GM12878 (cell line): ENCODE measurements around the gene SEMA4C. TPM values are rescaled to one million over a fixed set of nuclear protein-coding genes. Genes with fewer than 3 reads are reported as not detected.

Experiments used
- BACH1 ChIP-seq: fragments of 450-650 bp; IDR thresholded peaks from 2 replicates; pipeline ENCODE4 v1.6.1; 2017; ENCODE audit warnings: mild to moderate bottlenecking, borderline replicate concordance
- IRF3 ChIP-seq: fragments of 450-650 bp; IDR thresholded peaks from 2 replicates; pipeline ENCODE4 v1.6.1; 2014; ENCODE audit warnings: mild to moderate bottlenecking
- LARP7 ChIP-seq: fragments of 450-650 bp; IDR thresholded peaks from 2 replicates; pipeline ENCODE4 v1.6.1; 2017; ENCODE audit warnings: mild to moderate bottlenecking
- MEF2A ChIP-seq: IDR thresholded peaks from 2 replicates; pipeline ENCODE4 v1.6.1; 2011; ENCODE audit warnings: low read depth, mild to moderate bottlenecking, low read length, moderate library complexity; ENCODE audit not compliant: insufficient read depth
- PAX5 ChIP-seq: IDR thresholded peaks from 2 replicates; pipeline ENCODE4 v1.6.1; 2011; ENCODE audit warnings: low read depth, low read length, borderline replicate concordance
- PAX8 ChIP-seq: fragments of 450-650 bp; IDR thresholded peaks from 2 replicates; pipeline ENCODE4 v1.6.1; 2017; ENCODE audit warnings: mild to moderate bottlenecking, moderate library complexity
- RUNX3 ChIP-seq: IDR thresholded peaks from 2 replicates; pipeline ENCODE4 v1.6.1; 2012; ENCODE audit warnings: low read length, inconsistent platforms
- SIN3A ChIP-seq: IDR thresholded peaks from 2 replicates; pipeline ENCODE4 v1.6.1; 2012; ENCODE audit warnings: low read depth, low read length, improper control_type of control experiment
- TCF12 ChIP-seq: IDR thresholded peaks from 2 replicates; pipeline ENCODE4 v1.6.1; 2011; ENCODE audit warnings: low read depth, mild to moderate bottlenecking, low read length
- ZBTB33 ChIP-seq: fragments of 450-650 bp; IDR thresholded peaks from 2 replicates; pipeline ENCODE4 v1.6.1; 2017; ENCODE audit warnings: mild to moderate bottlenecking
- polyA plus RNA-seq, 11 experiments: library from polyadenylated mRNA; depleted of rRNA in 4 of 11; unstranded in 6 of 11; stranded (reverse) in 5 of 11; fragments of >200 nt; fragmentation: Nextera tagmentation in 4 of 11; fragmentation: Illumina TruSeq in 1 of 11; extraction: Ambion mirVana in 4 of 11; extraction: Trizol in 1 of 11; gene quantifications; 1 replicate in 1 of 11; 2 replicates in 10 of 11; pipeline versions ENCODE4 v1.2.1 to v1.2.3, GENCODE V29; 2011 to 2016; ENCODE audit warnings: inconsistent platforms in 2 of 11, missing spikeins in 2 of 11, low read depth in 1 of 11
- total RNA-seq, 4 experiments: library from RNA; depleted of rRNA in 3 of 4; stranded (reverse); fragments of >200 nt in 3 of 4; fragmentation: Illumina TruSeq in 1 of 4; extraction: Trizol in 1 of 4; gene quantifications; 2 replicates each; pipeline versions ENCODE4 v1.2.1 to v1.2.3, GENCODE V29; 2013 to 2021
- TF ChIP-seq, protein P1 (sequence below): fragments of 450-650 bp; IDR thresholded peaks from 2 replicates; pipeline ENCODE4 v1.6.1; 2018; ENCODE audit warnings: mild to moderate bottlenecking, low read depth, moderate library complexity; ENCODE audit not compliant: partially characterized antibody

Gene SEMA4C
- total and polyA plus RNA-seq, 10 of the 15 experiments (the other 5 are each of a cell fraction or from before 2014, with no cell fraction given) = 0.06 to 21.6 (median 6.8) TPM

DNA sequence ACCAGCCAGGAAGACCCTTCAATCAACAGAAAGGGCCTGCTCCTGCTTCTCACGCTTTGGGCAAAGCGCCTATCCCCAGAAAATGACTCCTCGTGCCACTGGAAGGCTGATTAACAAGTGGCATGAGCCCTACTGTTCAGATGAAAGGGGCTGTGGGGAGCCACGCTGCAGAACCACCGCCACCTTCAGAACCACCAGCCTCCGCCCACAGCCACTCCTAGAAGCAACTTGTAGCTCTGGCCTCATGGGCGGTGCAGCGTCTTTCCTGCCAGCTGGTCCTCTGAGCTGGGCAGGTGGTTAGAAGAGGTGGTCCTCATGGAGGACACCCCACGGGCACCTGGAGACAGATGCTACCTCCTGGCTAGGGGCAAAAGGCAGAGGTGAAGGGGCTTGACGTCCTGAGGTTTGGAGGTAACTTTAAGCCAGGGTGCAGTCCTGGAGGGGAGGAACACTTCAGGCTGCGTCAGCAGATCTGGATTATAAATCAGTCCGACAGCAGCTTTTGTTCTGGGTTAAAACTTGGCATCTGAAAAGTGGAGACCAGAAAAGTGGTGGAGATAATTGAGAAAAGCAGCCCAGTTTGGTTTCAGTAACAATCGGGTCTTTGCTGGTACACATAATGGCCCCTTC lies 861 bp upstream of the SEMA4C start (continued):
- TF ChIP-seq, protein P1, sequence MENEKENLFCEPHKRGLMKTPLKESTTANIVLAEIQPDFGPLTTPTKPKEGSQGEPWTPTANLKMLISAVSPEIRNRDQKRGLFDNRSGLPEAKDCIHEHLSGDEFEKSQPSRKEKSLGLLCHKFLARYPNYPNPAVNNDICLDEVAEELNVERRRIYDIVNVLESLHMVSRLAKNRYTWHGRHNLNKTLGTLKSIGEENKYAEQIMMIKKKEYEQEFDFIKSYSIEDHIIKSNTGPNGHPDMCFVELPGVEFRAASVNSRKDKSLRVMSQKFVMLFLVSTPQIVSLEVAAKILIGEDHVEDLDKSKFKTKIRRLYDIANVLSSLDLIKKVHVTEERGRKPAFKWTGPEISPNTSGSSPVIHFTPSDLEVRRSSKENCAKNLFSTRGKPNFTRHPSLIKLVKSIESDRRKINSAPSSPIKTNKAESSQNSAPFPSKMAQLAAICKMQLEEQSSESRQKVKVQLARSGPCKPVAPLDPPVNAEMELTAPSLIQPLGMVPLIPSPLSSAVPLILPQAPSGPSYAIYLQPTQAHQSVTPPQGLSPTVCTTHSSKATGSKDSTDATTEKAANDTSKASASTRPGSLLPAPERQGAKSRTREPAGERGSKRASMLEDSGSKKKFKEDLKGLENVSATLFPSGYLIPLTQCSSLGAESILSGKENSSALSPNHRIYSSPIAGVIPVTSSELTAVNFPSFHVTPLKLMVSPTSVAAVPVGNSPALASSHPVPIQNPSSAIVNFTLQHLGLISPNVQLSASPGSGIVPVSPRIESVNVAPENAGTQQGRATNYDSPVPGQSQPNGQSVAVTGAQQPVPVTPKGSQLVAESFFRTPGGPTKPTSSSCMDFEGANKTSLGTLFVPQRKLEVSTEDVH = no peak
- 0 out of 2 replicates have a peak, but pooled peaks have one; percentile 12 for TF ChIP-seq TCF12
- no peak for TF ChIP-seq ZBTB33
- TF ChIP-seq PAX8 = no peak
- peak; percentile 61; the same call in 1 of the 2 replicates for TF ChIP-seq SIN3A
- no peak for TF ChIP-seq MEF2A
- no peak for TF ChIP-seq IRF3
- 0 out of 2 replicates have a peak, but pooled peaks have one; percentile 22 for TF ChIP-seq PAX5
- TF ChIP-seq RUNX3 = 0 out of 2 replicates have a peak, but pooled peaks have one; percentile 3
- TF ChIP-seq BACH1 = no peak
- TF ChIP-seq LARP7 = 0 out of 2 replicates have a peak, but pooled peaks have one; percentile 34
